Astrocyte of the spinal cord (primary cell): Measurements from ENCODE around the gene ALDH1A1.

Experiments
- DNase-seq: peaks from one replicate; pipeline ENCODE4 v3.0.0; 2011; ENCODE audit warnings: low read depth, low spot score
- H3K4me3 ChIP-seq: 2 replicates; pipeline ENCODE4 v1.5.1; 2011; ENCODE audit warnings: low read depth, mild to moderate bottlenecking, low read length, moderate library complexity
- CTCF ChIP-seq: IDR thresholded peaks from 2 replicates; pipeline ENCODE4 v1.5.1; 2012; ENCODE audit warnings: low read depth, mild to moderate bottlenecking, low read length, inconsistent platforms
- in situ Hi-C: cut with HindIII; loops from 2 replicates; pipeline ENCODE4 v1.10.0; 2017; ENCODE audit warnings: low sequenced_read_pairs

ALDH1A1 gene

GRCh38 chr9:72902268-72902667 lies 50.6 kb downstream of the ALDH1A1 start:
- DNase-seq, result no peak
- H3K4me3 ChIP-seq, result no peak overlapping the region
- in situ Hi-C loops, result no loop called here
- no peak for TF ChIP-seq CTCF

GRCh38 chr9:72899734-72900477 lies 52.9 kb downstream of the ALDH1A1 start:
- TF ChIP-seq CTCF, result no peak
- in situ Hi-C loops, result no loop called here
- no peak overlapping the region for H3K4me3 ChIP-seq
- DNase-seq, result no peak

GRCh38 chr9:72898784-72899733 lies 53.8 kb downstream of the ALDH1A1 start:
- no peak for DNase-seq
- in situ Hi-C loops, result no loop called here
- TF ChIP-seq CTCF, result no peak
- no peak overlapping the region for H3K4me3 ChIP-seq

GRCh38 chr9:72898360-72898759 lies 54.5 kb downstream of the ALDH1A1 start:
- TF ChIP-seq CTCF, result no peak
- DNase-seq, result no peak
- H3K4me3 ChIP-seq, result no peak overlapping the region
- in situ Hi-C loops, result no loop called here

- no peak overlapping the region for H3K4me3 ChIP-seq
- in situ Hi-C loops, result no loop called here
- no peak for TF ChIP-seq CTCF
- DNase-seq, result no peak
Measured at GRCh38 chr9:72897069-72897649, 55.7 kb downstream of the ALDH1A1 start.

DNA sequence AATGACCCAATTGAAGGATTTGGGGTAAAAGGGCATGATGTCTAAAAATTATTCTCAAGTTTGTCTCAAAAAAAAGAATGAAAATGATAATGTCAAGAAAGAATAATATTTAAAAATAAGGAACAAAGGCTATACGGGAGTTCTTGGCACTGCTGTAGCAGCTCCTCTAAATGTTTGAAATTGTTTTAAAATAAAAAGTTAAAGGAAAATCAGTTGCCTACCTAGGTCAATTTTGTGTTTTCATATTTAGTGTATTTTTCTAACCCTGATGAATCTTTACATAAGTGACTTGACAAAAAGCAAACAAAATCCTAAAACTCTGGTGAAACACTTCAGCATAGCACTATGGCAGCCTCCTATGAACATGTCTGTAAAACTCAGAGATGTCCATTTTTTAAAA lies 56.4 kb downstream of the ALDH1A1 start:
- no peak for DNase-seq
- H3K4me3 ChIP-seq, result no peak overlapping the region
- no peak for TF ChIP-seq CTCF
- in situ Hi-C loops, result no loop called here
